A673 (cell line): ENCODE measurements around the gene CCS.

Source experiments
- CTCF ChIP-seq: fragments of 300-800, 200-600 bp; sonication (generic); conservative IDR thresholded peaks from 2 replicates; pipeline ENCODE4 v1.5.1; 2017; ENCODE audit warnings: low read depth, mild to moderate bottlenecking, antibody characterized with exemption, low read length, moderate library complexity, mixed read lengths
- EZH2 ChIP-seq: fragments of 200-600 bp; sonication (generic); IDR thresholded peaks from 2 replicates; pipeline ENCODE4 v1.6.1; 2017; ENCODE audit warnings: borderline replicate concordance, low read depth, mild to moderate bottlenecking, mixed read lengths, antibody characterized with exemption, low read length; ENCODE audit not compliant: poor library complexity, severe bottlenecking

GRCh38 chr11:66570850-66571180 is 22.2 kb upstream of the CCS start:
- TF ChIP-seq CTCF (no peak), EZH2 (no peak)
